K562 (cell line): Measurements from ENCODE around the gene TUBGCP5. TPM values are rescaled to one million over a fixed set of nuclear protein-coding genes. Genes with fewer than 3 reads are reported as not detected.

ENCODE experiments used
- E2F3 ChIP-seq: fragments of 250-450 bp; sonication (Bioruptor Pico); IDR thresholded peaks from 2 replicates; pipeline ENCODE4 v1.4.0; 2020; ENCODE audit warnings: mild to moderate bottlenecking
- ELF2 ChIP-seq: fragments of 250-450 bp; sonication (Bioruptor Pico); IDR thresholded peaks from 2 replicates; pipeline ENCODE4 v1.5.0; 2021; ENCODE audit warnings: mild to moderate bottlenecking
- ETV5 ChIP-seq: sonication (generic); formaldehyde crosslinking; IDR thresholded peaks from 2 replicates; pipeline ENCODE4 v1.4.0; 2020; ENCODE audit warnings: low read depth, mild to moderate bottlenecking, missing genetic modification reagents
- GTF2A2 ChIP-seq: IDR thresholded peaks from 2 replicates; pipeline ENCODE4 v1.6.1; 2016; ENCODE audit warnings: mild to moderate bottlenecking, missing genetic modification characterization, missing compliant biosample characterization
- HDAC1 ChIP-seq, 2 experiments: fragments of 450-650 bp; IDR thresholded peaks; 2 replicates each; pipeline ENCODE4 v1.6.1; 2016 to 2017; ENCODE audit warnings: inconsistent platforms in 1 of 2, mild to moderate bottlenecking in 1 of 2, moderate library complexity in 1 of 2
- HEY1 ChIP-seq: fragments of 250-450 bp; sonication (Bioruptor Pico); IDR thresholded peaks from 2 replicates; pipeline ENCODE4 v1.5.0; 2020; ENCODE audit warnings: mild to moderate bottlenecking, moderate library complexity, borderline replicate concordance
- IFI16 ChIP-seq: fragments of 250-450 bp; sonication (Bioruptor Pico); IDR thresholded peaks from 2 replicates; pipeline ENCODE4 v2.1.2; 2022; ENCODE audit warnings: mild to moderate bottlenecking, inconsistent platforms
- L3MBTL2 ChIP-seq: fragments of 450-650 bp; IDR thresholded peaks from 2 replicates; pipeline ENCODE4 v1.6.1; 2016; ENCODE audit warnings: mild to moderate bottlenecking, moderate library complexity
- MXI1 ChIP-seq: IDR thresholded peaks from 2 replicates; pipeline ENCODE4 v1.6.1; 2011; ENCODE audit warnings: low read depth, mild to moderate bottlenecking, improper control_type of control experiment, low read length
- RAD21 ChIP-seq, 2 experiments: fragments of 250-450 bp in 1 of 2; fragments of 450-650 bp in 1 of 2; sonication (Bioruptor Pico) in 1 of 2; formaldehyde crosslinking in 1 of 2; IDR thresholded peaks in 1 of 2; conservative IDR thresholded peaks in 1 of 2; 2 replicates each; pipeline versions ENCODE4 v1.4.0 to v1.8.0; 2020 to 2022; ENCODE audit warnings: mild to moderate bottlenecking in 2 of 2, moderate library complexity in 1 of 2
- RUNX1 ChIP-seq: sonication (generic); IDR thresholded peaks from 2 replicates; pipeline ENCODE4 v1.6.1; 2016; ENCODE audit warnings: antibody characterized with exemption, low read depth
- SMAD3 ChIP-seq: fragments of 450-650 bp; formaldehyde crosslinking; conservative IDR thresholded peaks from 2 replicates; pipeline ENCODE4 v1.4.0; 2020; ENCODE audit warnings: mild to moderate bottlenecking
- SP1 ChIP-seq: sonication (generic); formaldehyde crosslinking; IDR thresholded peaks from 2 replicates; pipeline ENCODE4 v1.8.1; 2022; ENCODE audit warnings: mild to moderate bottlenecking, missing genetic modification reagents
- SRSF3 ChIP-seq: fragments of 200-400 bp; formaldehyde crosslinking; IDR thresholded peaks from 2 replicates; pipeline ENCODE4 v1.6.1; 2016; ENCODE audit warnings: mild to moderate bottlenecking, low read length, moderate library complexity; ENCODE audit not compliant: insufficient read depth
- TAF7 ChIP-seq: fragments of 450-650 bp; IDR thresholded peaks from 2 replicates; pipeline ENCODE4 v1.6.1; 2016; ENCODE audit warnings: missing genetic modification characterization, missing compliant biosample characterization
- TCFL5 ChIP-seq: fragments of 250-450 bp; sonication (Bioruptor Pico); conservative IDR thresholded peaks from 2 replicates; pipeline ENCODE4 v1.6.1; 2021; ENCODE audit warnings: mild to moderate bottlenecking, moderate library complexity, matching md5 sums
- TEAD2 ChIP-seq: fragments of 450-650 bp; IDR thresholded peaks from 2 replicates; pipeline ENCODE4 v1.6.1; 2016; ENCODE audit warnings: missing genetic modification characterization, control low read depth, missing compliant biosample characterization
- TFAP4 ChIP-seq: sonication (generic); formaldehyde crosslinking; IDR thresholded peaks from 2 replicates; pipeline ENCODE4 v1.8.0; 2022; ENCODE audit warnings: missing genetic modification reagents, mild to moderate bottlenecking, moderate library complexity, borderline replicate concordance
- THAP12 ChIP-seq: fragments of 250-450 bp; sonication (Bioruptor Pico); IDR thresholded peaks from 2 replicates; pipeline ENCODE4 v1.9.0; 2021; ENCODE audit warnings: mild to moderate bottlenecking, inconsistent platforms
- U2AF1 ChIP-seq: fragments of 200-400 bp; formaldehyde crosslinking; optimal IDR thresholded peaks from 2 replicates; pipeline ENCODE3; 2017; ENCODE audit warnings: mild to moderate bottlenecking, low read depth, low read length, moderate library complexity
- ZBED1 ChIP-seq: IDR thresholded peaks from 2 replicates; pipeline ENCODE4 v1.6.1; 2014
- ZNF133 ChIP-seq: fragments of 250-450 bp; sonication (Bioruptor Pico); IDR thresholded peaks from 2 replicates; pipeline ENCODE4 v1.4.0; 2020; ENCODE audit warnings: mild to moderate bottlenecking
- ZNF224 ChIP-seq: sonication (generic); formaldehyde crosslinking; IDR thresholded peaks from 2 replicates; pipeline ENCODE4 v1.8.0; 2022; ENCODE audit warnings: mild to moderate bottlenecking, missing genetic modification reagents
- polyA plus RNA-seq, 8 experiments: library from polyadenylated mRNA; depleted of rRNA in 4 of 8; stranded (reverse) in 5 of 8; unstranded in 3 of 8; fragments of >200 nt; fragmentation: Nextera tagmentation in 2 of 8; fragmentation: Illumina TruSeq in 1 of 8; extraction: Ambion mirVana in 2 of 8; extraction: Trizol in 1 of 8; gene quantifications; 2 replicates each; pipeline versions ENCODE4 v1.2.1 to v1.2.3, GENCODE V29; 2011 to 2014; ENCODE audit warnings: inconsistent platforms in 1 of 8, missing spikeins in 1 of 8
- total RNA-seq, 7 experiments: library from RNA; depleted of rRNA in 6 of 7; stranded (reverse); fragments of >200 nt in 6 of 7; fragmentation: Illumina TruSeq in 2 of 7; extraction: Trizol in 2 of 7; gene quantifications; 2 replicates each; pipeline versions ENCODE4 v1.2.1 to v1.2.3, GENCODE V29; 2011 to 2021; ENCODE audit warnings: low replicate concordance in 1 of 7
- TF ChIP-seq, protein P1 (sequence below): sonication (generic); formaldehyde crosslinking; IDR thresholded peaks from 2 replicates; pipeline ENCODE4 v1.8.0; 2022; ENCODE audit warnings: mild to moderate bottlenecking, missing genetic modification reagents
- TF ChIP-seq, protein P2 (sequence below): fragments of 450-650 bp; formaldehyde crosslinking; IDR thresholded peaks from 2 replicates; pipeline ENCODE4 v1.4.0; 2020; ENCODE audit warnings: mild to moderate bottlenecking

The TUBGCP5 gene
- total and polyA plus RNA-seq, 9 of the 15 experiments (the other 6 are each of a cell fraction or from before 2014, with no cell fraction given) = 5.8 to 33.9 (median 23.2) TPM

DNA sequence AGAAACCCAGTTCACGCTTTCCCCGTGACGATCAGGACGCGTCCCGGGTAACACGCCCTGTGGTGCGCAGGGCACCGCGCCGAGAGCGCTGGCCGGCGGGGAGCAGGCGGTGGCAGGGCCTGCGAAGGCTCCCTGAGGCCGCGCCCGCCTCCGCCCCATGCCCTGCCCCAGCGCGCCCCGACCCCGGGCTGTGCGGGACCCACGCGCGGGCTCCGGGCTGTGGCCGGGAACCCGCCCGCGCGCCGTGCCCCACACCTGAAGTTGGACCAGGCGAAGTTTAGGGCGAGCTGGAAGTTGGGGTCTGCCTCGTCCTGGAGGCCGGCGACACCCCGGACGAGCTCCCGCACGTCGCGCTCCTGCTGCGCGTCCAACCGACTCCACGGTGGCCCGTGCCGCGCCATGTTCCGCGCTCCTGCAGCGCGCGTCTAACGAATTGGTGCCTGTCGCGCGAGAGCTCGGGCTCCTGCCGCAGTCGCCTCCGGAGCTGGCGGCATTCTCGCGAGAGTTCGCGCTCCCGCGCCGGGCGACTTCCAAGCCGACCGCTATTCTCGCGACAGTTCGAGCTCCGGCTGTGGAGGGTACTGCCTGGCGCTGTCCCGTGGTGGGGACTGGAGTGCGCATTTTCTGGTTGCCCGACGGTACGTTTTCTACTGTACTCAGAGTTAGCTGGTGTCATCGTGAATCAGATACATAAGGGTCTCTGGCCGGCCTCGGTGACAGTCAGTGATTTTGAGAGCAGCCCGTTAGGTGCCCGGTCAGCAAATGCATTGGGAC, at the start of gene TUBGCP5 (continued):
- TF ChIP-seq SRSF3 (no peak), THAP12 (peak; percentile 86), TCFL5 (CRISPR knock-in tag) (no peak), TFAP4 (CRISPR knock-in tag) (peak; percentile 62; the same call in 1 of the 2 replicates), L3MBTL2 (peak; percentile 79), HEY1 (CRISPR knock-in tag) (no peak), RAD21 (CRISPR knock-in tag; conservative IDR thresholded peaks at IDR 0.05 in 1 of 2, IDR thresholded peaks at IDR 0.05 in 1 of 2) (no peak), ELF2 (no peak), GTF2A2 (tag) (no peak), E2F3 (CRISPR knock-in tag) (peak; percentile 74), ETV5 (CRISPR knock-in tag) (0 out of 2 replicates have a peak, but pooled peaks have one; percentile 22), ZBED1 (peak; percentile 63; the same call in 1 of the 2 replicates), ZNF133 (CRISPR knock-in tag) (no peak), TAF7 (tag) (0 out of 2 replicates have a peak, but pooled peaks have one; percentile 43), IFI16 (no peak), U2AF1 (no peak), MXI1 (peak; percentile 80), HDAC1 (IDR thresholded peaks at IDR 0.05) (peak in 1 of 2 experiments; percentile 79; a peak in 1 of 4 replicates), RUNX1 (no peak), SP1 (CRISPR knock-in tag) (peak; percentile 43; the same call in 1 of the 2 replicates), TEAD2 (no peak), ZNF224 (CRISPR knock-in tag) (no peak), SMAD3 (CRISPR knock-in tag) (no peak)
- TF ChIP-seq, protein P1, sequence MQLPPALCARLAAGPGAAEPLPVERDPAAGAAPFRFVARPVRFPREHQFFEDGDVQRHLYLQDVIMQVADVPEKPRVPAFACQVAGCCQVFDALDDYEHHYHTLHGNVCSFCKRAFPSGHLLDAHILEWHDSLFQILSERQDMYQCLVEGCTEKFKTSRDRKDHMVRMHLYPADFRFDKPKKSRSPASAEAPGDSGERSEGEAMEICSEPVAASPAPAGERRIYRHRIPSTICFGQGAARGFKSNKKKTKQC (CRISPR knock-in tag) = 0 out of 2 replicates have a peak, but pooled peaks have one; percentile 40
- TF ChIP-seq, protein P2, sequence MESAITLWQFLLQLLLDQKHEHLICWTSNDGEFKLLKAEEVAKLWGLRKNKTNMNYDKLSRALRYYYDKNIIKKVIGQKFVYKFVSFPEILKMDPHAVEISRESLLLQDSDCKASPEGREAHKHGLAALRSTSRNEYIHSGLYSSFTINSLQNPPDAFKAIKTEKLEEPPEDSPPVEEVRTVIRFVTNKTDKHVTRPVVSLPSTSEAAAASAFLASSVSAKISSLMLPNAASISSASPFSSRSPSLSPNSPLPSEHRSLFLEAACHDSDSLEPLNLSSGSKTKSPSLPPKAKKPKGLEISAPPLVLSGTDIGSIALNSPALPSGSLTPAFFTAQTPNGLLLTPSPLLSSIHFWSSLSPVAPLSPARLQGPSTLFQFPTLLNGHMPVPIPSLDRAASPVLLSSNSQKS (CRISPR knock-in tag) = no peak
